HG03342 (cell line): ENCODE measurements around the gene VGLL4.

Source experiments
- ATAC-seq: cut with Tn5 transposase; IDR thresholded peaks from one replicate; pipeline ENCODE4 v1.9.1; 2021; ENCODE audit warnings: mild to moderate bottlenecking, moderate library complexity; ENCODE audit not compliant: unreplicated experiment

Gene VGLL4

DNA sequence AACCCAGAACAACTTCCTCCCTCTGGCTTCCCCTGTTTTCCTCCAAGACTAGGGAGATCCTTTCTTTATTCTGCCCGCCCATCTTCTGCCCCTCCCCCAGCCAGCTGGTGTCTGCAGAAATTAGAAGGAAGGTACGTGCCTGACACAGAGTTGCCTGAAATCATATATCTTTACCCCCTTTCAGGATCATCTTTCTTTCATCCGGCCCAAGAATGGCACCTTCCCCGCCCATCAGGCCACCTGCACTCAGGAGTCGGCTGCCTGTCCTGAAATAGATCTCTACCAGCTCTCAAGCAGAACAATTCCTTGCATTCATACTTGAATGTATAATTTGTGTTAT lies 133.7 kb downstream of the VGLL4 start:
- ATAC-seq: no peak

DNA sequence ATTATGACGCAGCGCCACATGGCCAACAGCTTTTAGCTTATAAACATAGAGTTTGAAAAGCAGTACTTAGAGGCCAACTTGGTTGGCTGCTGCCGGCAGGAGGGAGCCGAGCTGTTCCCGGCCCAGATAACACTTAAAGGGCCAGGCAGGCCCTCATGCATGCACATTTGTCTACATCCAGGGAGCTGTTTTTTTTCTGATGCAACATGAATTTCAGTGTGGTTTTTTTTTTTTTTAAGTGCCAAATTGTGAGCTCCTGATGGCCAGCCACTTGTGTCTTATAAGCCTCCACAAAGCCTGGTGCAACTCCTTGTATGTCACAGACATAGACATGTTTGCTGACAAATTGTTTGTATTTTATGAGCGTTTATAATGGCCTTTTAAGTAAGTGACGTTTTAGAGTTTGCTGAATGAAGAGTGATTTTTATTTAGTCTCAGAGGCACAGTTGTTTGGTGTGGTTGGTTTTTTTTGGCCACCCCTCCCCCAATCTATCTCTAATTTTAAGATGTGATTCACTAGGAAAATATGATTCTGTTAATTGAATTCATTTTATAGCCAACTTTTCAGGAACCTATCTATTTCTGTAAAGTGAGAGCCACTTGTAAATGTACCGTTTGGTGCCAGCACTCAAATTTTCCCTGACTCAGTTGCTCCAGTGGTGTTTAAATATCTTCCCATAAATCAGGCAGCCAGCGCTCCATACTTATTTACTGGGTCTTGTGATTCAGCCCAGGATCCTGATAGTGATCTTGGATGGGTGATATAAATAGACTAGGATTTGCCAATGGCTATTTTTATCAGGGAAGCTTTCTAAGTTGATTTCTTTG lies 134.3 kb downstream of the VGLL4 start:
- ATAC-seq: no peak

DNA sequence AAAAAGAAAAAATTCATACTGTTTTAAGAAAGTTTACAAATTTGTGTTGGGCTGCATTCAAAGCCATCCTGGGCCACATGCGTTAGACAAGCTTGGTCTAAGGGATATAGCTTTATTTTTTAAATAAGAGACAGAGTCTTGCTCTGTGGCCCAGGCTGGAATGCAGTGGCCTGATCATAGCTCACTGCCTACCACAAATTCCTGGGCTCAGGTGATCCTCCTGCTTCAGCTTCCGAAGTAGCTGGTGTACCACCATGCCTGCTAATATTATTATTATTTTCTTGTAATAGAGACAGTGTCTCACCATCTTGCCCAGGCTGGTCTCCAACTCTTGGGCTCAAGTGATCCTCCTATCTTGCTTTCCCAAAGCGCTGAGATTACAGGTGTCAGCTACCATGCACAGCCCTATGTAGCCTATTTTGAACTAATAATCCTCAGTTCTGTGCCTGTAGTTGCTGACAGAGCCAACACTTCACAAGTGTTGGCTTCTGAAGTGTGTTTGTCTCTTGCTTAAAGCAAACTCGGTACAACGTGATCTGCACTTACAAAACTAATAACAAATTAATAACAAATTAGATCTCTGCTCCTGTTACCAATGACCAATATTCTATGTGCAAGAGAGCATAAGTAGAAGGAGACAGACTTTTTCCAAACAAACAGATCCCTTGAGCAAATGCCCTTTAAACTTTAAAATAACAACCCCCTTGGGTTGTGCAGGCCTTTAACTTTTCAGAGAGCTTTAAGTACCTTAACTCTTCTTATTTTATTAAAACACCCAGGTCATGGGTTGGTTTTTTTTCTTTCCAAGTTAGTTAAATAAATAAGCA lies 135.2 kb downstream of the VGLL4 start:
- ATAC-seq: no peak

DNA sequence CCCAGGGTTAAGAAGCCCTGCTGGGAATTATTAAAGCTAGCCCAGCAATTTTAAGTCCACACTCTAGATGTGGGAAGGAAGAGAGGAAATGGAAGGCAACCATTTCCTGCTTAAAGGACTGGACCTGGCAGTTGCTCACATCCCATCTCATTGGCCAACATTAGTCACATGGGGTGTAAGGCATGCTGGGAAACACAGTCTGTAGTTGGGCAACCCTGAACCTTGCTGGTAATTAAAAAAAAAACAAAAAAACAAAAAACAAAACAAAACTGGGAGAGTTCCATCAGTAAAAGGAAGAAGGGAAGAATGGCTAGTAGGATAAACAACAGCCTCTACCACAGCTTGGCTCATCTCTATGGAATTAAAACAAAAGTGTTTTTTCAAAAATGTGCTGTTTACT lies 136.0 kb downstream of the VGLL4 start:
- no peak for ATAC-seq
